Cardiac septum (tissue), 1 donor: ENCODE data around the gene CEBPE. TPM values are rescaled to one million over a fixed set of nuclear protein-coding genes. Genes with fewer than 3 reads are reported as not detected.

ENCODE experiments used
- DNase-seq: peaks from one replicate; pipeline ENCODE4 v3.0.0-alpha.2; 2020; ENCODE audit warnings: low spot score
- intact Hi-C: fragments of 100-400 bp; cut with DNase I; formaldehyde crosslinking; loops from one replicate; pipeline ENCODE4 v1.14.0; 2022
- total RNA-seq: library from RNA; stranded (reverse); fragmentation: NEBNext Ultra II Directional; extraction: Animal tissue kit (Norgen Biotek cat#: 25700); gene quantifications from one replicate; pipeline ENCODE4 v1.2.1, GENCODE V29; 2021
- donor health status: DM: no; HTN: no; CAD: no.

The CEBPE gene
- total RNA-seq, 1 donor from 2014 or later = not detected

DNA sequence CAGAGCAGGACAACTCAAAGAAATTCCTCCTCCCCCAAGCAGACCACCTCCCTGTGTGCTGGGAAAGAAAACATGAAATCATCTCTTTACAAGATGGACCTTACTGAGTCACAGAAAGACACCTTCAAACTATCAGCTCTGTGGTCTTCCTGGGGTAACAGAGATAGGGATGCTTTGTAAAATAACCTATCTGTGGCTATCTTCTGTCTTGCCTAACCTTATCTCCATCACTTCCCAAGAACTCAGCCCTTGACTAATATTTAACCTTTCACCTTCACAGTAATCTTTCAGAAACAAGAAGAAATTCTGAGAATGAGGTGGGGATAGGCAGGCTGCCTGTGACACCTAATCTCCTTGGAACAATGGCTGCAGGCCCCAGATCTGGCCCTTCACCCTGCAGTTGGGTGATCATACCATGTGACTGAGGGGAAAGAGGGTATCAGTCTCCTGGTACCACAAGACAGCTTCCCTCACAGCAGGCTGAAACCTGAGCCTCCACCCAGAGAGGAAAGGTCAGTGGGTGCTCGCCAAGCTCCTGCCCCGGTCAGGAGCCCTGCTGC lies 27.4 kb upstream of the CEBPE start:
- intact Hi-C loops = no loop called here
- DNase-seq = no peak

GRCh38 chr14:23145794-23146350 lies 26.8 kb upstream of the CEBPE start:
- intact Hi-C loops = no loop called here
- DNase-seq = no peak

- intact Hi-C loops = no loop called here
- no peak for DNase-seq
Measured at GRCh38 chr14:23143911-23144310, 24.9 kb upstream of the CEBPE start.

- intact Hi-C loops = no loop called here
- no peak for DNase-seq
Measured at GRCh38 chr14:23142826-23143225, 23.8 kb upstream of the CEBPE start.

GRCh38 chr14:23141706-23142444 lies 22.8 kb upstream of the CEBPE start:
- peak; percentile 79 for DNase-seq
- intact Hi-C loops = no loop called here

GRCh38 chr14:23140371-23140770 lies 21.3 kb upstream of the CEBPE start:
- intact Hi-C loops = no loop called here

DNA sequence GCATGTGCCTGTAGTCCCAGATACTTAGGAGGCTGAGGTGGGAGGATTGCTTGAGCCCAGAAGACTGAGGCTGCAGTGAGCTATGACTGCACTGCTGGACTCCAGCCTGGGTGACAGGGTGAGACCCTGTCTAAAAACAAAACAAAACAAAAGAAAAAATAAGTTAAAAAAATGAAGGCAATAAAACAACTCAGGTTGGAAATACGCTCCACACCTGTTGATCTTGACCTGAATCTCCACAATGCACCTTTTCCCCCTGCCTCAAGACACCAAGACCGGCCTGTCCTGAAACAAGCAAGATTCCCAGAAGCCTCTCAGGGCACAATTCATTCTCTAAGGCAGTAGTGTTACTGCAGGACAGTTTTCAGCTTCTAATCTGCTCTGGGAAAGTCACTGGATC lies 20.8 kb upstream of the CEBPE start:
- intact Hi-C loops = no loop called here
- no peak for DNase-seq

More at GRCh38 chr14:23140371-23140770, 21.3 kb upstream of the CEBPE start:
- no peak for DNase-seq

DNA sequence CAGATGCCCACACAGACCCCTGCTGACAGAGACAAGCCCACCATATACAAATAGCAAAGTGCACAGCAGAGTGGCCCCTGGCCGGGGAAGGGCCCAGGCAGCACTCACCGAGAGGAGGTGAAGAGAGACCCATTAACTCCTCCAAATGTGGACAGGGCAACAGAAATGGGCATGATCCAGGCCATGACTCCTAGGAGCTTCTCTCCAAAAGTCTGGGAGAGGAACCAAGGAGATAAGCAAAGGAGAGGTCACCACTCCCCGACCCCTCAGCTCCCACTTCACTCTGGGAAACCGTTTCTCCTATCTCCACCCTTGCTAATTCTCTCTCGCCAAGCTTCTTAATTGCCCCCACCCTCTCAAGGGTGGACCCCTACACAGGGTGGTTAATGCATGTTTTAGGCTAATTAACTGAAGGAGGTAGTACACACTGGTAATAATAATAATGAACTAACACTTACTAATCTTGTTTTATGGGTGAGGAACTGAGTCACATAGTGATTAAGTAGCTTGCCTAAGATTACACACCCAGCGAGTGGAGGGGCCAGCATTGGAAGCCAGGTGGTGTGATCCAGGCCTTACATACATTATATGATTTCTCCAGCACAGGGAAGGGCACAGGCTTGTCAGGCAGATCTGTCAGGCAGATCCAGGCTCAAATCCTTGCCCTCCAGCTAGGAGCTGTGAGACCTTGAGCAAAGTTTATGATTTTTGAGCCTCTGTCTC lies 18.9 kb upstream of the CEBPE start:
- intact Hi-C loops = no loop called here
- no peak for DNase-seq

- intact Hi-C loops = no loop called here
- no peak for DNase-seq
Measured at GRCh38 chr14:23137192-23137812, 18.2 kb upstream of the CEBPE start.

GRCh38 chr14:23136566-23137133 lies 17.6 kb upstream of the CEBPE start:
- intact Hi-C loops = no loop called here

DNA sequence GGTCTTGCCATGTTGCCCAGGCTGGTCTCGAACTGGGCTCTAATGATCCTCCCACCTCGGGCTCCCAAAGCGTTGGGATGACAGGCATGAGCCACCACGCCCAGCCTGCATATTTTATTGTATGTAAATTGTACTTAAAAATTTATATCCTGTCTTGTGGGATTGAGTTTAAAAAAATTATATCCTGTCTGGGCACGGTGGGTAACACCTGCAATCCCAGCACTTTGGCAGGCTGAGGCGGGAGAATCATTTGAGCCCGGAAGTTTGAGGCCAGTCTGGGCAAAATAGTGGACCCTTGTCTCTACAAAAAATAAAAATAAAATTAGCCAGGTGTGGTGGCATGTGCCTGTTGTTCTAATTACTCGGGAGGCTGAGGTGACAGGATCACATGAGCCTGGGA lies 13.9 kb upstream of the CEBPE start:
- no peak for DNase-seq
- intact Hi-C loops = no loop called here

More at GRCh38 chr14:23136566-23137133, 17.6 kb upstream of the CEBPE start:
- DNase-seq = no peak

GRCh38 chr14:23131482-23131881 lies 12.4 kb upstream of the CEBPE start:
- intact Hi-C loops = no loop called here
- DNase-seq = no peak

DNA sequence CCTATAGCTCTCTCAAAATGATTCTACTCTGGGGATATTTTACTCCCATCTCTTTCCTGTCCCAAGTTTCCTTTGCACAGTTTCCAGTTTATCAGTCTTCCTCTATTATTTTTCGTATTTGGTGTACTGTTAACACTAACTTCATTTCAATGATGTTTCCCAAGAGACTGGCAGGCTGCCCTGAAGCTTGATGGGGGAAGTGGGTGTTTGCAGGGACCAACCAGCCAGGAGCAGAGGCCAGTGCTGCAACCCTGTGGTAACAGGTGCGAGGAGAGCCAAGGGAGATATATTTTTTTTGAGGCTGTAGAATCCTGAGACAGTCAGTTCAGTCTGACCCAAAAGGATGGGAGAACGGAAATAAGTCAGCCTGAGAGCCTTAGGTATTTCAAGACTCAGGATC lies 11.8 kb upstream of the CEBPE start:
- DNase-seq = no peak

GRCh38 chr14:23129759-23130316 lies 10.8 kb upstream of the CEBPE start:
- intact Hi-C loops = no loop called here
- DNase-seq = no peak

More for the DNA sequence above, 11.8 kb upstream of the CEBPE start:
- intact Hi-C loops = no loop called here

GRCh38 chr14:23128969-23129758 lies 10.1 kb upstream of the CEBPE start:
- intact Hi-C loops = no loop called here
- DNase-seq = no peak

GRCh38 chr14:23127861-23128260 lies 8.8 kb upstream of the CEBPE start:
- intact Hi-C loops = no loop called here
- DNase-seq = no peak

DNA sequence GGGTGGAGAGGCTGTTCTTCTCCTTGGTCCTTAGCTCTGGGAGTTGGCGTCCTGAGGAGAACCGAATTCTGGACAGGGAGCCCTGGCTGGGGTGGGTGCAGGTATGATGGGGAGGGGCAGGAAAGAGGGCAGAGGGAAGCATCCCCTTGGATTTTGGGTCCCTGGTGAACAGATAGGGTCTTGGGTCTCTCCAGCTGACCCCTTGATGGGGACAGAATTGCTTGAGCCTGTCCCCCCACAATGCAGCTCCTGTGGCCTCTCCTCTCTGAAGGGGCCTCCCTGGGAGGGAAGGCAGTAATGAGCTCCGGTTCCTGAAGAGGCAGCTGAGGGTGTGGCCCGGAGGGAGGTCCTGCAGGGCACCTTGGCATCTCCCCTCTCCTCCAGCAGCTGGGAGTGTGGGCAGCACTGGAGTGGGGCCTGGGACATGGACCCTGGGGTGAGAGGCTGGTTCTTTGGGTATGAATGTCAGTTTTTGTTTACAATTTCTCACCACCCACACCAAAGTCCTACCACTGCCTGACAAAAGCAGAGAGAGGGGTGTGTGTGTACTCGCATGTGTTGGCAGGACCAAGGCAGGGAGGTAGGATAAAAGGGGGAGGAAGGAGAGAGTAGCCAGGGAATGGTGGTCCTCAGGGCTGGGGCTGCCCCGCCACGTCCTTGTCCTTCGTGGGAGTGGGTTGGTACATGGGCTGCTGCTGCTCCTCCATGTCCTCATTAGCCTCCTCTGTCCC lies 7.7 kb upstream of the CEBPE start:
- no peak for DNase-seq
- intact Hi-C loops = no loop called here

DNA sequence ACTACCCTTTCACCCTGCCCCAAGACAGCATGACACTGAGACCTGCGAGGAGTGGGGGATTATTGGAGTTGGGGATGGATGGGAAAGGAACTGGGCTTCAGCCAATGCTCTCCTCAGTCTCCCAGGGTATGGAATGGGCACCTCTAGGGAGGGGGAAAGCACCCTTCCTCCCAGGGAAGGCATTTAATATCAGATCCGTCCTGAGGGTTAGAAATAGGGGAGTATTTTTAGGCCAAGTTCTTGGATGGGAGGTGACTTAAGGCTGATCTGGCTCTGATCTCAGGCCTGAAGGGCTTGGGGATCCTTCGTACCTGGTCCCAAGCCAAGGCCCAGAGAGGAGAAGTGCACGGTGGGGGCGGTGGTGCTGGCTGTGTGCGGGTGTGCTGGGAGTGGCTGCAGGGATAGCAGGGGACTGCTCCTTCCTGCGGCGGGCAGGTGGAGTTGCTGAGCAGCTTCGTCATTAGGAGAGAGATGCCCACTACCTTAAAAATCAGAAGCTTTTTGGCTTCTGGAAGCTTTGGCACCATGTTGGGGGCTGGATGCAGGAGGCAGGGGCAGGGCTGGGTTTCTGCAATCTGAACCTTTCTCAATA lies 7.0 kb upstream of the CEBPE start:
- intact Hi-C loops = no loop called here
- no peak for DNase-seq
